HL-60/S4 treated with phorbol 12-myristate 13-acetate at 8.2 ng/mL for 4 days and 3 days (cell line): ENCODE measurements around the gene OBSCN.
"Not testable (repeated sequence)": the region's sequence is repeated elsewhere in the genome, so short reads cannot be mapped to it uniquely, and the experiment has no call there.

ENCODE experiments used
- in situ Hi-C: fragments of 300-500 bp; cut with MboI; formaldehyde crosslinking; loops from 2 replicates; pipeline ENCODE4 v1.15.0; 2022; ENCODE audit warnings: low sequenced_read_pairs

OBSCN gene

DNA sequence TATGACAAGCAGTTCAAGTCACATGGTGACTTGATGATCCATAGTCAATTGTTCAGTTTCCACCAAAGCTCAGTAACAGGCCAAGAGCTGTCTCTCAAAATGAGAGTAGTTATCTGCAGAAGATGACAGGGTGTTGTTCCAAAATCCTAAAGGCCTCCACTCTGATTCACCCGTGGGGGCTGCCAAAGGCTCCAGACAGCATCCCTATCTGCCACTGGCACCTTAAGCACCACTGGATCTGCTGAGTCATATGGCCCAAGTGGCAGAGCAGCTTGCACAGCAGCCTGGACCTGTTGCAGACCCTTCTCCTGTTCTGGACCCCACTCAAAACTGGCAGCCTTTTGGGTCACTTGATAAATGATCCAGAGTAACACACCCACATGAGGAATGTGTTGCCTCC is 44.6 kb downstream of the OBSCN start:
- in situ Hi-C loops, result not testable (repeated sequence)

DNA sequence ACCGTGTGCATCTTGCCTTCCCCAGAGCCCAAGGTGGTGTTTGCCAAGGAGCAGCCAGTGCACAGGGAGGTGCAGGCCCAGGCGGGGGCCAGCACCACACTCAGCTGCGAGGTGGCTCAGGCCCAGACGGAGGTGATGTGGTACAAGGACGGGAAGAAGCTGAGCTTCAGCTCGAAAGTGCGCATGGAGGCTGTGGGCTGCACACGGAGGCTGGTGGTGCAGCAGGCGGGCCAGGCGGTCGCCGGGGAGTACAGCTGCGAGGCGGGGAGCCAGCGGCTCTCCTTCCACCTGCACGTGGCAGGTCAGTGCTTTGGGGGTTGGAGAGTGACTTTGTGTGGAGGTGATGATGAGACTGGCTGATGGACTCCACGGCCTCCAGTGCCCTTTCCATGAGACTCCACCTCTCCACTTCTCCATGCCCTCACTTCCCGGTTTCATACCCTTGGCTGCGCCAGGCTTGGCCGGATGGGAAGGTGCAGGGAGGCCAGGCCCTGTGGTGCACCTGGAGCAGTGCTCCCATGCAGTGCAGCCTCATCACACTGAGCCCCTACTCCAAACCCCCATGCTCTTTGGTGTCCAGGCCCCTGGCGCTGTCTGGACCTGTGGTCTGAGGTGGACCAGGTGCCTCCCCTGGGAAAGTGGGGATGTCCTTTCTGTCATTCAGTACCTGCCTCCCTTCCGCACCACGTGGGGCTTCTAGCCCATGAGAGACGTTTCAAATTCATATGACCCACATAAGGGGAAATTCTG is 49.0 kb downstream of the OBSCN start:
- in situ Hi-C loops, result no loop called here

DNA sequence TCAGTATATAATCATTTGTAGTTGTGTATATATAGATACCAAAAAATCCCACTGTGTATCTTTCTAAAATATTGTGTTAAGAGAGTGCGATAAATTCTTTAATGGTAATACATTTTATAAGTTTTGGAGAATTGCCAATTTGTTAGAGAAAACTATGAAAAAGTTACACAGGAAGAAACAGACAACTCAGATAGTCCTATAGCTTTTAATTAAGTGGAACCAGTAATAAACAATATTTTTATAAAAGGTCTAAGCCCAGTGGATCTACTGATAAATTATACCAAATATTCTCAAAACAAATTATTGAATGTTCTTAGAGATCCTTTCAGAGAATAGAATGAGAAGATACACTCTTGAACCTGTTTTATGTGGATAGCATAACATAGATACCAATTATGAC is 50.6 kb downstream of the OBSCN start:
- in situ Hi-C loops, result no loop called here

DNA sequence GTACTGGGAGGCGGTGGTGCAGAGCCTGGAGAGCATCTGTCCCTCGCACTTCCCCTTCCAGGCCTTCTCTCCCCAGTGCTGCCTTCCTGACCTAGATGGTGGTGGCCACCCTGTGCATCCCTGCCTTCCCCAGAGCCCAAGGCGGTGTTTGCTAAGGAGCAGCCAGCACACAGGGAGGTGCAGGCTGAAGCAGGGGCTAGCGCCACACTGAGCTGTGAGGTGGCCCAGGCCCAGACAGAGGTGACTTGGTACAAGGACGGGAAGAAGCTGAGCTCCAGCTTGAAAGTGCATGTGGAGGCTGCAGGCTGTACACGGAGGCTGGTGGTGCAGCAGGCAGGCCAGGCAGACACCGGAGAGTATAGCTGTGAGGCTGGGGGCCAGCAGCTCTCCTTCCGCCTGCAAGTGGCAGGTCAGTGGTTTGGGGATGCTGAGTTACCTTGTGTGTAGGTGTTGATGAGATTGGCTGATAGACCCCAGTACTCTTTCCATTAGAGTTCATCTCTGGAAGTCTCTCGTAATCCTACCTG is 51.6 kb downstream of the OBSCN start:
- in situ Hi-C loops, result no loop called here

DNA sequence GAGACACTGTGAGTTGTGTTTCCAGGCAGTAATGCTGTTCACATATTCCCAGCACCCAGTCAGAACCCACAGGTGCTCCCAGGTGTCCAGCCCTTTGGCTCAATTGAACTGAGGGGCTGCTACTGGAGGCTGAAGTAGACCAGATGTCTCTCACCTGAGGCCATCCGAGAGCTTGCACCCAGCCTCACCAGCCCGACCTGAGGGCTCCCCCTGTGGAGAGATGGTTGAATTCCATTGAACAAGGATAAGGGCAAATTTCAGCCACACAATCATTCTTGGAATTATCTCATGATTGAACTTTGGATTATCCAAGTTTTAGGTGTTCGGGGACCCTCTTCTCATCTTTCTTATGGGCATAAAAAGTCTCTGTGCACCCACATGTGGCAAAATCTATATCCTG is 52.1 kb downstream of the OBSCN start:
- in situ Hi-C loops, result no loop called here

DNA sequence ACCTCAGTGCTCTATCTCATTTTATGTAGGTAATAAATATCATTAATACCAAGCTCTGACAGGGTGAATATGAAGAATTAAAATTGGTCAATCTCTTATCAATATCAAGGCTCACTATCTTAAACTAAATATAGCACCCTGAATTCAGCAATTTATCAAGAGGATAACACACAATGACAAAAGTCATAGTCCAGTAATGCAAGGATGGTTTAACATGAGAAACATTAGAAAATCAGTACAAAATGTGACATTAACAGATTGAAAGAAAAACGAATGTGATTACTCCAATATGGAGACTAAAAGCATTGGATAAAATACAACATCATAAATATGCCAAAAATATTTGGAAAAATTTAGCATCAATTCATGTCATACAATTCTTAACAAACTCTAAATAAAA is 53.9 kb downstream of the OBSCN start:
- in situ Hi-C loops, result no loop called here

DNA sequence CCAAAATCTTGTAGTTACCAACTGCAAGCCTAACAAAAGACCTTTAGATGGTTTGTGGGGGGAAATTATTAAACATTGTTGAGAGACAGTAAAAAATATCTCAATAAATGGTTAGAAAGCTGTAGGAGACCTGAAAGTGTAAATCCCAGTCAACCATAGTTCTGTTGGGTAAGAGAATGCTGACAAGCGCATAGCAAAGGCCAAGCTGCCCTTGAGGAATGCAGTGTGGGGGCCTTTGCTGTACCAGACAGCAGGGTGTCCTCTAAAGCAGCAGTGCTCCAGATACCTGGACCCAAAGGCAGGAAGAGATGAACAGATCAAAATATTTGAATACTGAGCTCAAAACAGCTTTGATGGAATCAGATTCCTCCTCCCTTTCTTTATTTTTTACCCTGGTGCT is 54.6 kb downstream of the OBSCN start:
- in situ Hi-C loops, result no loop called here

DNA sequence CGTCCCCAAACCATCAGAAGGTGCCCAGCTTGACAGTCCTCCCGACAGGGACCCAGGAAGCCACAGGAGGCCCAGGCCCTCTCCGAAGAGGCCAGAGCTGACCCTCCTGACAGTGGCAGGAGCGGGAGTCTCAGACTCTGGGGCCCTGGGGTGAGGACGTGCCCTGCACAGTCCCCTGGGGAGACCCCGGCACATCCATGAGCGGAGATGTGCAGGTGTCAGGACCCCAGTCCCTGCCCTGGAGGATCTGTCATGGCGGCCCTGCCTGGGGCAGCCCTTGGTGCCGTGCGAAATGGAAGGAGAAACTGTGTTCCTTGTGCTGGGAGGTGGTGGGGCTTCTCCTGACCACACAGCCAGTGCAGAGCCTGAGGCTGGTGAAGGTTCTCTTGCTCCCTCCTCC is 55.8 kb downstream of the OBSCN start:
- in situ Hi-C loops, result no loop called here

DNA sequence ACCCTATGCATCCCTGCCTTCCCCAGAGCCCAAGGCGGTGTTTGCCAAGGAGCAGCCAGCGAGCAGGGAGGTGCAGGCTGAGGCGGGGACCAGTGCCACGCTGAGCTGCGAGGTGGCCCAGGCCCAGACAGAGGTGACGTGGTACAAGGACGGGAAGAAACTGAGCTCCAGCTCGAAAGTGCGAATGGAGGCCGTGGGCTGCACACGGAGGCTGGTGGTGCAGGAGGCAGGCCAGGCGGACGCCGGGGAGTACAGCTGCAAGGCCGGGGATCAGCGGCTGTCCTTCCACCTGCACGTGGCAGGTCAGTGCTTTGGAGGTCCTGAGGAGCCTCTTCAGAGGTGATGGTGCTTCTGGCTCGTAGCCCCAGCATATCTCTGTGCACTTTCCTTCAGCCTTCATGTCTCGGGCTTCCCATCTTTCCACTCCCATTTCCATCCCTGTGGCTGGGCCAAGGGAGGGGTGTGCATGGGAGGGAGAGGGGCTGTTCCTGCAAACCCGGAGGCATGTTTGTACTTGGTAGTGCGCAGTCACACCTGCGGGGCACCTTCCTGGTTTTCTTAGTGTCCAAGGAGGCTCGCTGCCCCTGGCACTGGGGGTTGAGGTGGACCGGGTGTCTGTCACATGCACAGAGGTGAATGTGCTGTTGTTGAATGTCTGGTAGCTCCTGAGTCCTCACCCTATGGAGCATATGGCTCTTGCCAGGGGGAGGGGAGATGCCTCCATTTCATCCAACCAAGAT is 56.4 kb downstream of the OBSCN start:
- in situ Hi-C loops, result no loop called here

DNA sequence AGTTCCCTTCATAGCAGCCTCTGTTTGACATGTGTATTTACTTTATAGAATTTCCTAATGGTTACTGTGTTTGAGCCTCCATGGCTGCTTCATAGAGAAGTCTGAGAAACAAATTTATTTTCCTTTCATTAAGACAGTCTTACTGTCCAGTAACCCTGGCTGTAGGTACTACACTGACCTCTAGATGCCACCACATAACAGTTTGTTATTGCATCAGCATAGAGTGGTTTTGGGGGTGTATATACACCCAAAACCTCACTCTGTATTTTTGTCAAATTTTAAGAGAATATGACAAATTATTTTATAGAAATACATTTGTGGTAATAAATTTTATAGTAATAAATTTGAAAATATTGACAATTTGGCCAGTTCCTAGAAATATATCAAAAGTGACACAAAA is 57.3 kb downstream of the OBSCN start:
- in situ Hi-C loops, result no loop called here

DNA sequence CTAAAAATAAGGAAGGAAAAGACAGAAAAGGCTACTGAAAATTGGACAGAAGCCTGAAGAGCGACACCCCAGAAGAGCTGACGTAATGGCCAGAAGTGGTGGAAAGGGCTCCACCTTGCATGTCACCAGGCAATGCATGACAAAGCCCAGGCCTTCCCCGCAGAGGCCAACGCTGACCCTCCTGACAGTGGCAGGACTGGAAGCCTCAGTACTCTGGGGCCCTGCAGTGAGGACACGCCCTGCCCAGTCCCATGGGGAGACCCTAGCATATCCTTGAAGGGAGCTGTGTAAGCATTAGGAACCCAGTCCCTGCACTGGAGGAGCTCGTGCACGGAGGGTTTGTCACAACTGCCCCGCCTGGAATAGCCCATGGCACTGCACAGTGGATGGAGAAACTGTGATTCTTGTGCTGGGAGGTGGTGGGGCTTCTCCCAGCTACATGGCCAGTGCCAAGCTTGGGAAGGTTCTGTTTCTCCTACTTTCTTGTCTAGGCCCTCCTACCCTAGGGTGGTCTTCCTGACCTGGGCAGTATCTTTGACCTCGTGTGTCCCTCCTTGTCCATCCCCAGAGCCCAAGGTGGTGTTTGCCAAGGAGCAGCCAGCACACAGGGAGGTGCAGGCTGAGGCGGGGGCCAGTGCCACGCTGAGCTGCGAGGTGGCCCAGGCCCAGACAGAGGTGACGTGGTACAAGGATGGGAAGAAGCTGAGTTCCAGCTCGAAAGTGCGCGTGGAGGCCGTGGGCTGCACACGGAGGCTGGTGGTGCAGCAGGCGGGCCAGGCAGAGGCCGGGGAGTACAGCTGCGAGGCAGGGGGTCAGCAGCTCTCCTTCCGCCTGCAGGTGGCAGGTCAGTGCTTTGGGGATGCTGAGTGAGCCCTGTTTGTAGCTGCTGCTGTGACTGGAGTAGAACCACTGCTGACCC is 60.4 kb downstream of the OBSCN start:
- in situ Hi-C loops, result no loop called here

DNA sequence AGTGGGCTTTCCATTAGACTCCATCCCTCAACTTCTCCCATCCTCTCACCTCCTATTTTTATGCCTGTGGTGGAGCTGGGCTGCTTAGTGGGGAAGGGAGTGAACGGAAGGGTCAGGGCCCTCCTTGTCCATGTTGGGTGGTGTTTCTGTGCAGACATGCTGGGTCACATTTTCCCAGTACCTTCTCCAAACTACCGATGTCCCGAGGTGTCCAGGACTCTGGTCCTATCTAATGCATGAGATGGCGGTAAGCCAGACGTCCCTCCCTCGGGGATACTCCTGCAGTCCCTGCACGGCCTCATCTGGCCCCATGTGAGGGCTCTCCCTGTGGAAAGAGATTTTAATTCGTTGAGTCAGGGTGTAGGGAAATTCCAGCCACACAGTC is 61.0 kb downstream of the OBSCN start:
- in situ Hi-C loops, result no loop called here

DNA sequence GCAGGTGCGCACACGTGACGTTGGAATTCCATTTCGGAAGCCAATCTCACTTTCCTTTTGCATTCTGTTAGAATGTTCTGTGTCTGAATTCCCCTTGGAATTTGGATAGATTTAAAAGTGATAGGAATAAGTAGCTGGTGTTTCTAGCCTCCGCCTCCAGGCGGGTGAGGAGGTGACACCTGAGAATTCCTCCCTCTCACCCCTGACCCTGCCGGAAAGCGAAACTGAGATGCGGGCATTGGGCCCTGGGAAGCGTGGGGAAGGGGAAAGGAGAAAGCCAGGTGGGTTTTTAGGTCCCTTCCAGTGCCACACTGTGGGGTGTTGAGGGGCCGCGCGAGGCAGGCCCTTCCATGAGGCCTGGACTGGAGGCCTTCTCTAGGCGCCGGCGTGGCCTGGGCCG is 61.6 kb downstream of the OBSCN start:
- in situ Hi-C loops, result not testable (repeated sequence)

DNA sequence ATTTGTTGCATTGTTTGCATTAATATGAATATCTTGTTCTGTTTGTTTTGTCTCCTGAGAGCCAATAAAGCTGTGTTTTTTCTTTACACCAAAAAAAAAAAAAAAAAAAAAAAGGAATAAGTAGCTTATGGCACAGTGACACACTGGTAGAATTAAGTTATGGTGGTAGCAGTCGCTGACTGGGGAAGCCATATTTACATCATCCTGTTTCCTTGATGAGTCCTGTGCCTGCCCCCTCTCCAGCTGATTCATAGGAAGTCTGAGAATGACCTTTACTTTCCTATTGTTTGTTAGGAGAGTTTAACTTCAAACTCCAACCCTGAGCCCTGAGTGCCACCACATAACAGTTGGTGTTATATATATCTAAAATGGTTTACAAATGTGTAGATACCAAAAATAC is 62.2 kb downstream of the OBSCN start:
- in situ Hi-C loops, result no loop called here

DNA sequence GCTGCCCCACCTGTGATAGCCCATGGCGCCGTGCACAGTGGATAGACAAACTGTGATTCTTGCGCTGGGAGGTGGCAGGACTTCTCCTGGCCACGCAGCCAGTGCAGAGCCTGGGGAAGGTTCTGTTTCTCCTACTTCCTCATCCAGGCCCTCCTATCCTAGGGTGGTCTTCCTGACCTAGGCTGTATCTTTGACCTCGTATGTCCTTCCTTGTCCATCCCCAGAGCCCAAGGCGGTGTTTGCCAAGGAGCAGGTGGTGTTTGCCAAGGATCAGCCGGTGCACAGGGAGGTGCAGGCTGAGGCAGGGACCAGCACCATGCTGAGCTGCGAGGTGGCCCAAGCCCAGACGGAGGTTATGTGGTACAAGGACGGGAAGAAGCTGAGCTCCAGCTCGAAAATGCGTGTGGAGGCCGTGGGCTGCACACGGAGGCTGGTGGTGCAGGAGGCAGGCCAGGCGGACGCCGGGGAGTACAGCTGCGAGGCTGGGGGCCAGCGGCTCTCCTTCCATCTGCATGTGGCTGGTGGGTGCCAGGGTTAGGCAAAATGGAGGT is 63.9 kb downstream of the OBSCN start:
- in situ Hi-C loops, result no loop called here

DNA sequence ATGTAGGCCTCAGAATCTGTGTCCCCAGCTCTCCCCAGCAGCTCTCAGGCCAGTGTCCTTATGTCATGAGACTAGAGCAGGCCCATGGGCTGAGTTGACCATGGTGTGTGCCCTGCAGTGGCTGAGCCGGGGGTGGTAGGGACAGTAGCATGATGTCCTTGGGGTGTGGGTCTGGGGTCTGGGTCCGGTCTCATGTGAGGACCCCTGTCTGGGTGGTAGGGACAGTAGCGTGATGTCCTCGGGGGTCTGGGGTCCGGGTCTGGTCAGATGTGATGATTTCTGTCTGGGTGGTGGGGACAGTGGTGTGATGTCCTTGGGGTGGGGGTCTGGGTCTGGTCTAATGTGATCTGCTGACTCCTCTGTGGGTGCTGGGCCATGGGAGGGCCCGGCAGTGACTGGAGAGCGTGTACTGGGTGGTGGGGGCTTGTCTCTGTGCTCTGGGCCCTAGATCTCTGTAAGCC is 64.5 kb downstream of the OBSCN start:
- in situ Hi-C loops, result no loop called here

DNA sequence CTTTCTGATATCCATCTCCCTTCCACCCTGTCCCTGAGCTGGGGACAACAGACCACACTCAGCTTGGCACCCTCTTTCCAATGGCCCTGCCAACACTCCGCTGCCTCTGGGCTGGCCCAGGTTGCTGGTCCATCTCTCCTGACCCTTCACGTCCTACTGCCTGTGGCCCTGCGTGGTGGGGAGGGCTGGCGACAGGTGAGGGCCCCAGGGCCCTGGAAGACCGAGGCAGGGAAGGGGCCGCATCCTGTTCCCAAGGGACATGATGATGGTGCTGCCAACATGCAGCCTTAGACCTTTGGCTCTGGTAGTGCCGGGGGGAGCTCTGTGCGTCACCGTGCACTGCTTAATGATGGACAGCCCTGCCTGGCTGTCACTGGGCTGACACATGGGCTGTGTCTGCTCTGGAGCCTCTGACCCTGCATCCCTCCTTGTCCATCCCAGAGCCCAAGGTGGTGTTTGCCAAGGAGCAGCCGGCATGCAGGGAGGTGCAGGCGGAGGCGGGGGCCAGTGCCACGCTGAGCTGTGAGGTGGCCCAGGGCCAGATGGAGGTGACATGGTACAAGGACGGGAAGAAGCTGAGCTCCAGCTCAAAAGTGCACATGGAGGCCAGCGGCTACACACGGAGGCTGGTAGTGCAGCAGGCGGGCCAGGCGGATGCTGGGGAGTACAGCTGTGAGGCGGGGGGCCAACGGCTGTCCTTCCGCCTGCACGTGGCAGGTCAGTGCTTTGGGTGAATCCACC is 65.2 kb downstream of the OBSCN start:
- in situ Hi-C loops, result no loop called here

DNA sequence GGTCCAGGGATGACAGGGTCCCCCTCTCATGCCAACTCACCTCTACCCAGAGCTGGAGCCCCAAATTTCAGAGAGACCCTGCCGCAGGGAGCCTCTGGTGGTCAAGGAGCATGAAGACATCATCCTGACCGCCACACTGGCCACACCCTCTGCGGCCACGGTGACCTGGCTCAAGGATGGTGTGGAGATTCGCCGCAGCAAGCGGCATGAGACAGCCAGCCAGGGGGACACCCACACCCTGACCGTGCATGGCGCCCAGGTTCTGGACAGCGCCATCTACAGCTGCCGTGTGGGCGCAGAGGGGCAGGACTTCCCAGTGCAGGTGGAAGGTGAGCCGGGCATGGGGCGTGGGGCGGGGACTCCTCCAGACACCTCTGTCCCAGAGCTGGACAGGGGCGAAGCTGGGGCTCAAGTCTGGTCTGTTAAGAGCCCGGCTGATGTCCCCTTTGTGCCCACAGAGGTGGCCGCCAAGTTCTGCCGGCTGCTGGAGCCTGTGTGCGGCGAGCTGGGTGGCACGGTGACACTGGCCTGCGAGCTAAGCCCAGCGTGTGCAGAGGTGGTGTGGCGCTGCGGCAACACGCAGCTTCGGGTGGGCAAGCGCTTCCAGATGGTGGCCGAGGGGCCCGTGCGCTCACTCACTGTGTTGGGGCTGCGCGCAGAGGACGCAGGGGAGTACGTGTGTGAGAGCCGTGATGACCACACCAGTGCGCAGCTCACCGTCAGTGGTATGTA is 66.0 kb downstream of the OBSCN start:
- in situ Hi-C loops, result no loop called here

DNA sequence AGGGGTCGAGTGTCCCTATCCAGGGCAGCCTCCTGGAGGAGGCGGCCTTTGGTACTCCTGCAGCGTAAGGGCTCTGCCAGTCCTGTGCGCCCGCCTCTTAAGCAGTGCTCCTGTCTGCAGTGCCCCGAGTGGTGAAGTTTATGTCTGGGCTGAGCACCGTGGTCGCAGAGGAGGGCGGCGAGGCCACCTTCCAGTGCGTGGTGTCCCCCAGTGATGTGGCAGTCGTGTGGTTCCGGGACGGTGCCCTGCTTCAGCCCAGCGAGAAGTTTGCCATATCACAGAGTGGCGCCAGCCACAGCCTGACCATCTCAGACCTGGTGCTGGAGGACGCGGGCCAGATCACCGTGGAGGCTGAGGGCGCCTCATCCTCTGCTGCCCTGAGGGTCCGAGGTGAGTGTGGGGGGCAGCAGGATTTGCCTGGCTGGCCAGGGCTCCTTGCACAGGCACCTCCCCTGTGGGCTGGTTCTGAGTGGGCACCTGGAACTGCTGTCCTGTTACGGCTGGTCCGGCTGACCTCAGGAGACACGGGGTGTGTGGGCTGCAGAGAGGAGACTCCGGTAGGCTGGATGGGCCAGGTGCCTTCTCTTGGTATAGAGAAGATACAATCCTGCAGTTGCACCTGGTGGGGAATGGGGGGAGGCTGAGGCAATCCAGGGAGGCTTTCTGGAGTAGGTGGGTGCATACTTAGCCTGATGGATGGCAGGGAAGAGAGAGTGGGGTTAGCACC is 66.8 kb downstream of the OBSCN start:
- in situ Hi-C loops, result no loop called here
